IPS-15b (cell line): ENCODE data around the gene RNASEH2C.
"Not testable (repeated sequence)": the region's sequence is repeated elsewhere in the genome, so short reads cannot be mapped to it uniquely, and the experiment has no call there.

ENCODE experiments used
- H3K27me3 ChIP-seq: one replicate; pipeline ENCODE4 v1.6.1; 2013; ENCODE audit warnings: low read length; ENCODE audit not compliant: control insufficient read depth, insufficient read depth
- H3K36me3 ChIP-seq: one replicate; pipeline ENCODE4 v1.6.1; 2013; ENCODE audit warnings: low read length; ENCODE audit not compliant: control insufficient read depth, insufficient read depth
- H3K4me1 ChIP-seq: one replicate; pipeline ENCODE4 v1.6.1; 2013; ENCODE audit warnings: mild to moderate bottlenecking, low read length; ENCODE audit not compliant: control insufficient read depth, insufficient read depth
- H3K4me3 ChIP-seq: one replicate; pipeline ENCODE4 v1.5.1; 2013; ENCODE audit warnings: low read depth, low read length
- H3K9ac ChIP-seq: one replicate; pipeline ENCODE4 v1.6.1; 2013; ENCODE audit warnings: low read depth, mild to moderate bottlenecking, low read length
- H3K9me3 ChIP-seq: one replicate; pipeline ENCODE4 v1.6.1; 2013; ENCODE audit warnings: mild to moderate bottlenecking, low read length; ENCODE audit not compliant: control insufficient read depth, insufficient read depth

The RNASEH2C gene

DNA sequence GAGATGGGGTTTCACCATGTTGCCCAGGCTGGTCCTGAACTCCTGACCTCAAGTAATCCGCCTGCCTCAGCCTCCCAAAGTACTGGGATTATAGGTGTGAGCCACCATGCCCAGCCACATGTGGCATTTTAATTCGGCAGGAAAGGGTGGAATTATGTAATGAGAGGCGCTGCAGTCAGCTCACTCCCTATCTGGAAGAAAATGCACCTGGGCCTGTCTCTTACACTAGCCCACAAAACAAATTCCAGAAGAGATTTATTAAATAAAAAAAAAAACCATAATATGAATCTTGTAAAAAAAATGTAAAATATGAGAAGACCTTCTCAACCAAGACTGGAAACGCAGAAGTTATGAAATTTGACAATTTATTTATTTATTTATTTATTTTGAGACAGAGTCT lies 16.8 kb downstream of the RNASEH2C start:
- Histone ChIP-seq H3K9ac (no peak overlapping the region), H3K27me3 (no peaks in the 10 kb centered on the region), H3K36me3 (no peaks in the 10 kb centered on the region), H3K4me1 (no peaks in the 10 kb centered on the region), H3K4me3 (no peak overlapping the region), H3K9me3 (no peaks in the 10 kb centered on the region)

DNA sequence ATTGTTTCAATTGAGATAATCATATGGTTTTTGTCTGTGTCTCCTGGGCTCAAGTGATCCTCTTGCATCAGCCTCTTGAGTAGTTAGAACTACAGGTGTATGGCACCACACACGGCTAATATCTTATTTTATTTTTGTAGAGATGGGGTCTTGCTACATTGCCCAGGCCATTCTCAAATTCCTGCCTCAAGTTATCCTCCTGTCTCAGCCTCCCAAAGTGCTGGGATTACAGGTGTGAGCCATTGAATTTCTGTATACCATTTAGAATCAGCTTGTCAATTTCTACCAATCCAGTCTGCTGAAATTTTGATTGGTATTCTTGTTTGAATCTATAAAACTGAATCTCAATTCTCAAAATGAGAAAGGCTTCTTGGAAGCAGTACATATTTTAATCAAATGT lies 18.9 kb downstream of the RNASEH2C start:
- Histone ChIP-seq H3K27me3 (no peaks in the 10 kb centered on the region), H3K4me3 (no peak overlapping the region), H3K4me1 (no peaks in the 10 kb centered on the region), H3K9ac (no peak overlapping the region), H3K36me3 (no peaks in the 10 kb centered on the region), H3K9me3 (no peaks in the 10 kb centered on the region)

DNA sequence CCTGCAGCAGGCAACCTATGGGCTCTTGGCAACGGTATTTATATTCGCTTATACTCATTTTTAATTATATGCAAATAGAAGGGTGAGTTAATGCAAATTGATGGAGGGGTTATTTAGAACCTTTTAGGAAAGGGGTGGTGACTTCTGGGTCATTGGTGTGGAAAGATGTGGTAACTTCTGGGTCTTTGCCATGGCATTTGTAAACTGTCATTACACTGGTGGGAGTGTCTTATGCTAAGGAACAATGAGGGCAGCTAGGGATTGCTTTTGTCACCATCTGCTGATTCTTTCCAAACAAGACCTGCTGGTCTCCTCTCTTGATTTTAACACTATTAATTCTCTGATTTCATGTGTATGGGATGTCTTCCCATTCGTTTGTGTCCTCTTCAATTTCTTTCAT lies 20.2 kb downstream of the RNASEH2C start:
- Histone ChIP-seq H3K36me3 (no peaks in the 10 kb centered on the region), H3K4me1 (no peaks in the 10 kb centered on the region), H3K9ac (no peak overlapping the region), H3K27me3 (no peaks in the 10 kb centered on the region), H3K9me3 (no peaks in the 10 kb centered on the region), H3K4me3 (no peak overlapping the region)

DNA sequence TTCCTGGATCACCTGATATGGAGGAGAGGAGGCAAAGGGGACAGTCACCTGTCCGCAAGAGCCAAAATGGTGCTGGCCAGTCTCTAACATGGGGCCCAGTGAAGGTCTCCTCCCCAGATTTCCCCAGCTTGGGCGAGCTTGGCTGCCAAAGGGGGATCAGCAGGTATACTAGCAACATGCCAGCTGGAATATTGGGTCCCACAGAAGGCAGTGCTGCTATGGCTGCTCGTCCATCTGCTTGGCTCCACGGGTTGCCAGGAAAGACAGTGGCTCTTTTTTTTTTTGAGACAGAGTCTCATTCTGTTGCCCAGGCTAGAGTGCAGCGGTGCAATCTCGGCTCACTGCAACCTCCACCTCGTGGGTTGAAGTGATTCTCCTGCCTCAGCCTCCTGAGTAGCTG lies 21.3 kb downstream of the RNASEH2C start:
- no peaks in the 10 kb centered on the region for H3K9me3 ChIP-seq
- H3K36me3 ChIP-seq: no peaks in the 10 kb centered on the region
- H3K4me3 ChIP-seq: no peak overlapping the region
- no peak overlapping the region for H3K9ac ChIP-seq
- no peaks in the 10 kb centered on the region for H3K4me1 ChIP-seq
- no peaks in the 10 kb centered on the region for H3K27me3 ChIP-seq

DNA sequence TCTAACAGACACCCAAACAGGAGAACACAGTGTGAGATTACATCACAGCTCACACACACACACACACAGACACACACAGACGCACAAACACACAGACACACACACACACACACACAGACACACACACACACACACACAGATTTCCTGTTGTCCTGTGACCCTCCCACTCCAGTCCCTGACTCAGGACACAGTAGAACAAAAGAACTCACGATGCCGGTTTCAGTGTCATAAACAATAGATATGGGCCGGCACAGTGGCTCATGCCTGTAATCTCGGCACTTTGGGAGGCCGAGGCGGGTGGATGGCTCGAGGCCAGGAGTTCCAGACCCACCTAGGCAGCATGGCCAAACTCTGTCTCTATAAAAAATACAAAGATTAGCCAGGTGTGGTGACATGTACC lies 22.4 kb downstream of the RNASEH2C start:
- no peak overlapping the region for H3K4me3 ChIP-seq
- peaks cover 4% of the 10 kb centered on the region for H3K4me1 ChIP-seq
- no peaks in the 10 kb centered on the region for H3K36me3 ChIP-seq
- H3K9ac ChIP-seq: no peak overlapping the region
- no peaks in the 10 kb centered on the region for H3K27me3 ChIP-seq
- H3K9me3 ChIP-seq: no peaks in the 10 kb centered on the region

DNA sequence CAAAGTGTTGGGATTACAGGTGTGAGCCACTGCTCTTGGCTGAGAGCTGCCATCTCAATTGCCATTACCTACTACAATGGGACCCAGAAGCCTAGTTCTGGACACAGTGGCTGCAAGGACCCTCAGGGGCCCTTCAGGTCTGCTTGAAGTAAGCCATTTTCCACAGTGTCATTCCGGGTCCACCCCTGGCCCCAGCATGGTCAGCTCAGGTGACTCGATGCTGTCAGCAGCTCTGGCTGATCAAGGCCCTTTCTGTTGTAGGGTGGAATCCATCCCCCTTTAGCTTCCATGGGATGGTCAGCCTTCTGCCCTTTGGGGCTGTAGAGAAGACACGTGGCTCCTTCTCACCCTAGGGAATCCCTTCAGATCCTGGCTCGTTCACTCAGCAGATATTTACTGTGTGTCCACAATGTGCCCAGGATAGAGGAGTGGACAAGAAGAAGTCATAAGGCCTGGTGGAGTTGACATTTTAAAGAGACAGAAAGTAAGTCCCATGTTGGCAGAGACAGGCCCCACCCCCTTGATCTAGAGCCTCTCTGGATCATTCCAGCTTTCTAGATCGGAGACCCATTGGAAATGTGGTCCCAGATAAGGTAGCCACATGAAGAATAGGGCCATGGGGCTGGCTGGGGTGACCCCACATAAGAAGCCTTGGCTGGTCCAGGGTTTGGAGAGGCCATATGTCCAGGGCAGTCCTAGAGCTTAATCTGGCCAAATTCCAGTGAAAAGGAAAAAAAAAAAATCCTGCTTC lies 23.6 kb downstream of the RNASEH2C start:
- Histone ChIP-seq H3K9ac (no peak overlapping the region), H3K27me3 (no peaks in the 10 kb centered on the region), H3K4me3 (no peak overlapping the region), H3K4me1 (peaks cover 4% of the 10 kb centered on the region), H3K9me3 (no peaks in the 10 kb centered on the region), H3K36me3 (no peaks in the 10 kb centered on the region)

DNA sequence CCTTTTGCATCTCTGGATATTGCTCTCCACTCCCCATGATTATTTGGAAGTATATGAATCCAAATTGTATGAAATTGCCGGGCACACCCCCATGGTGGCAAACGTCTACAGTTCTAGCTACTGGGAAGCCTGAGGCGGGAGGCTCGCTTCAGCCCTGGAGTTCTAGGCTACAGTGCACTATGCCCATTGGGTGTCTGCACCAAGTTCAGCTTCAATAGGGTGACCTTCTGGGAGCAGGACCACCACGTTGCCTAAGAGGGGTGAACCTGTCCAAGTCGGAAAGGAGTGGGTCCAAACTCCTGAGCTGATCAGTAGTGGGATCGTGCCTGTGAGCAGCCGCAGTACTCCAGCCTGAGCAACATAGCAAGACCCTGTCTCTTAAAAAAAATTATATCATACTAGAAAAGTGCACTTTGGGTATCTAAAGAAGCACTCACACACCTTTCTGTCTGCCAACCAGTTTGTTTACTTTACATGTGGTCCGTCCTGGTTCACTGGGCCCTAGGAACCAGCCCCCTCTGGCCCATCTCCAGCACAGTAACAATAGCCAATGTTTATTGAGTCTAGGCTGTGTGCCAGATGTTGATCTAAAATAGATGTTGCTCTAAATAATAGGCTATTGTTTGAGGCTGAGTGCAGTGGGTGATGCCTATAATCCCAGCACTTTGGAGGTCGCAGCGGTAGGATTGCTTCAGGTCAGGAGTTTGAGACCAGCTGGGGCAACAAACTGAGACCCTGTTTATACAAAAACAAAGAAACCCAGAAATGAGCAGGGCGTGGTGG lies 24.9 kb downstream of the RNASEH2C start:
- Histone ChIP-seq H3K9ac (no peak overlapping the region), H3K36me3 (no peaks in the 10 kb centered on the region), H3K27me3 (no peaks in the 10 kb centered on the region), H3K4me3 (no peak overlapping the region), H3K9me3 (no peaks in the 10 kb centered on the region), H3K4me1 (peaks cover 4% of the 10 kb centered on the region)

DNA sequence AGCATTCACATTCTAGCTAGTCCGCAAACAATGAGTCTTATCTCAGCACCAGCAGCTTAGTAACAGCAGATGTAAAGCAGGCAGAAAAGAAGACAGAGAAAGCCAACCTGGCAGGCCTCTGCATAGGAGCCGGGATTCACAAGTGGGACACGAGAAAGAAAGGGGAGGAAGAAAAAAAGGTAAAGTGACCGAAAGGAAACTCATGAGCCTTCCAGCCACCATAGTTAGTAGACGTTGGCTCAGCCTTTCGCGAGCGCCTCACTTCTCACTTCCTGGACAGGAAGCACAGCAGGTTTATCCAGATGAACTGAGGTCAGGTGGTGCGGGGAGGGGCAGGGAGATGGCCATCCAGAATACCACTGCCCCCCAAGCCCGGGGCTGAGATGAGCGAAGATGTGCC lies 28.2 kb downstream of the RNASEH2C start:
- no peaks in the 10 kb centered on the region for H3K36me3 ChIP-seq
- H3K9ac ChIP-seq: no peak overlapping the region
- H3K9me3 ChIP-seq: no peaks in the 10 kb centered on the region
- no peak overlapping the region for H3K4me3 ChIP-seq
- H3K4me1 ChIP-seq: peaks cover 4% of the 10 kb centered on the region
- H3K27me3 ChIP-seq: no peaks in the 10 kb centered on the region

DNA sequence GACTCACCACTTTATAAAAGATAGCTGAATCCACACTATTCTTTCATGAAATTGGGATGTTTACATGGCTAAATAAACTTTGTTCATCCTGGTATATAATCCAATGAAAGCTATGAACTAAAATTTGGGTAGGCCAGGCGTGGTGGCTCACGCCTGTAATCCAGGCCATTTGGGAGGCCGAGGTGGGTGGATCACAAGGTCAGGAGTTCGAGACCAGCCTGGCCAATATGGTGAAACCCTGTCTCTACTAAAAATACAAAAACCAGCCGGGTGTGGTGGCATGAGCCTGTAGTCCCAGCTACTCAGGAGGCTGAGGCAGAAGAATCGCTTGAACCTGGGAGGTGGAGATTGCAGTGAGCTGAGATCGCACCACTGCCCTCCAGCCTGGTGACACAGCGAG lies 28.8 kb downstream of the RNASEH2C start:
- not testable (repeated sequence) for H3K4me3 ChIP-seq, H3K9me3 ChIP-seq, H3K27me3 ChIP-seq, H3K36me3 ChIP-seq, H3K4me1 ChIP-seq, H3K9ac ChIP-seq

DNA sequence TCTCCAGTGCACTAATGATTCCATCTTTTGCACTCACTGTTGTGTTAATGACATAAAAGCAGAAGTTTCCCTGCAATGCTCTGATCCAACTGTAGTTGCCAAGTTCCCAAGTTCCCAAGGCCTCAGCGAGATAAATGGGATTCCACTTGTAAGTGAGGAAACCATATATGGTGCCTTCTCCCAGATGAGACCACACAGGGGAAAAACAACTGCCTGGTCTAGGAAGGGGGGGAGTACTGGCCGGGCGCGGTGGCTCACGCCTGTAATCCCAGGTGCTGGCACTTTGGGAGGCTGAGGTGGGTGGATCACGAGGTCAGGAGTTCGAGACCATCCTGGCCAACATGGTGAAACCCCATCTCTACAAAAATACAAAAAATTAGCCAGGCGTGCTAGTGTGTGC lies 34.6 kb downstream of the RNASEH2C start:
- no peaks in the 10 kb centered on the region for H3K36me3 ChIP-seq
- H3K4me3 ChIP-seq: no peak overlapping the region
- H3K9ac ChIP-seq: no peak overlapping the region
- no peaks in the 10 kb centered on the region for H3K9me3 ChIP-seq
- H3K4me1 ChIP-seq: no peaks in the 10 kb centered on the region
- no peaks in the 10 kb centered on the region for H3K27me3 ChIP-seq

DNA sequence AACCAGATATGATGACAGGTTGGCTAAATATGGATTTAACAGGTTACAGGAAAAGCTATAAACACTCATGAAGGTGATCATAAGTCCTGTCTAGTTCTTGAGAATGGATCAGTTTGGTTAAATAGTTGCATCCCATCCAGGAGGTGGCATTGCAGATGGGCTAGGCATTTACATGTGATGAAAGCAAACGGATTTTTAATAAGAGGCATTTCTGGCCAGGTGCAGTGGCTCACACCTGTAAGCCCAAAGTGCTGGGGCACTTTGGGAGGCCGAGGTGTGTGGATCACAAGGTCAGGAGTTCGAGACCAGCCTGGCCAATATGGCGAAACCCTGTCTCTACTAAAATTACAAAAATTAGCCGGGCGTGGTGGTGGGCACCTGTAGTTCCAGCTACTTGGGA lies 37.1 kb downstream of the RNASEH2C start:
- H3K36me3 ChIP-seq, H3K9ac ChIP-seq, H3K27me3 ChIP-seq, H3K9me3 ChIP-seq, H3K4me3 ChIP-seq, H3K4me1 ChIP-seq: not testable (repeated sequence)

DNA sequence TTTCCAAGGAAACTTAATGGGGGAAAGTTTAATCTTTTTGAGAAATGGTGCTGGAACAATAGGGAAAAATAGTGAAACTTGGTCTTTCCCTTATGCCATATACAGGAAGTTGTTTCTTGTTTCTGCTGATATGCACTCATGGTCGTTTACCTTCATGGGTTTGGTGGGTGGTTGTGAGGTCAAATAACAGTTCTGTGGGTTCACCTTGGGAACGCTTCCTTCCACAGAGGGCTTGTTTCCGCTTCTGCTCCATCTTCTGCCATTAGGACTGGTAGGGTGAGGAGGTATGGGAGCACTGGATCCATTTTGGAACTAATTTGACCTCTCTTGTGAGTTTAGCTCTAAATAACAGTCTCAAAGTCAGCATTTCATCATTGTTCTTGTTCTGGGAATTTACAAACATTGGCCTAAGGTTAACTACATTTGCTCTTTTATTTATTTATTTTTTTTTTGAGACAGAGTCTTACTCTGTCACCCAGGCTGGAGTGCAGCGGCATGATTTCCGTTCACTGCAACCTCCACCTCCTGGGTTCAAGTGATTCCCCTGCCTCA lies 40.3 kb downstream of the RNASEH2C start:
- Histone ChIP-seq H3K4me3 (no peak overlapping the region), H3K9ac (no peak overlapping the region), H3K36me3 (no peaks in the 10 kb centered on the region), H3K27me3 (no peaks in the 10 kb centered on the region), H3K9me3 (no peaks in the 10 kb centered on the region), H3K4me1 (no peaks in the 10 kb centered on the region)
